ENCODE data around the gene SH2D6. TPM values are rescaled to one million over a fixed set of nuclear protein-coding genes. Genes with fewer than 3 reads are reported as not detected.

Gene SH2D6
- total and polyA plus RNA-seq, 9 of the 15 experiments (the other 6 are each of a cell fraction or from before 2014, with no cell fraction given): 0.07 to 0.76 (median 0.33) TPM; not detected in 2

DNA sequence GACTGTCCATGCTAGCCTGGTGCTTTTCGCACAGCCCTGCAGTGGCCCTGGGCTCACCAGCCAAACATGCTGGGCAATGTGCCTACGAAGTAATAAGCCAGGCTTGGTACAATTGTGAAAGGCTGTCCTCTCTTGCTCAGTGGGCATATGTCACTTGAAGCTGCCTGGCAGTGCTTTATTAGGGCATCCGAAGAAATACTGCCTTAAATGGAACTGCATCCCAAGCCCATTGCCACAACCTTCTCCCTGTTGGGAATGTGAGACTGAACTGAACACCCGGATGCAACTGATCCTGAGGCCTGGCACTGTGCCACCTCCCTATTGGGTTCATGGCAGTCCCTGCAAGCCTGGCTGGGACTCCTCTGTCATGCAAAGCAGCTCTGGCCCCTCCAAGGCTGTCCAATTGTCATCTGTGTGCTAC lies 24.2 kb upstream of the SH2D6 start:
- TF ChIP-seq TCF3 (CRISPR knock-in tag; IDR thresholded peaks at IDR 0.05) (no peak), NFIC (IDR thresholded peaks at IDR 0.05) (peak; percentile 69)
- FAIRE-seq: no peak
- intact Hi-C loops (cut with micrococcal nuclease): no loop called here
- Histone ChIP-seq H2AFZ (ENCODE audit: low read depth, low read length) (no peak overlapping the region), H3K36me3 (ENCODE audit: control insufficient read depth, insufficient read depth, low read length) (peaks cover 5% of the 10 kb centered on the region; the same call in 1 of the 3 replicates), H3K27me3 (ENCODE audit: control insufficient read depth in 2 of 2, insufficient read depth in 2 of 2, low read length in 2 of 2) (no peaks in the 10 kb centered on the region), H4K20me1 (replicated peaks; ENCODE audit: control insufficient read depth, insufficient read depth, low read length) (no peaks in the 10 kb centered on the region), H3K27ac (ENCODE audit: extremely low read depth, low read depth, low read length) (no peak overlapping the region), H3K4me2 (ENCODE audit: insufficient read depth, low read length) (no peak overlapping the region), H3K9ac (ENCODE audit: insufficient read depth in 1 of 2, low read depth in 2 of 2, low read length in 2 of 2) (no peak overlapping the region), H3K79me2 (ENCODE audit: control insufficient read depth, insufficient read depth, low read length) (no peaks in the 10 kb centered on the region), H3K9me3 (replicated peaks; ENCODE audit: control insufficient read depth, insufficient read depth, low read depth, low read length) (no peaks in the 10 kb centered on the region), H3K9me1 (ENCODE audit: control insufficient read depth, insufficient read depth, low read length) (no peaks in the 10 kb centered on the region), H3K4me1 (replicated peaks in 1 of 2; ENCODE audit: control insufficient read depth in 2 of 2, insufficient read depth in 2 of 2, low read length in 2 of 2) (peaks cover 0 to 12% of the 10 kb centered on the region in 2 experiments; a peak in 2 of 5 replicates), H3K4me3 (no peak overlapping the region)
- WGBS (ENCODE audit: insufficient coverage, low coverage, missing lambda C conversion rate): 42% methylated on average over 4 of the region's 4 CpGs
- ATAC-seq: no peak
- in situ Hi-C loops (cut with MboI): no loop called here
- CTCF ChIA-PET (ENCODE audit: low intra/inter-chr PET ratio): no interaction called here
- POLR2A ChIA-PET: interaction anchor here (1.0 to 63.9 kb wide), 4 partner anchors 10 to 167 kb away, joined by 3 to 1576 read pairs (median 4); partner anchors contain the start of genes GGCX, MAT2A and TGOLN2
- DNase-seq (ENCODE audit: extremely low read depth in 1 of 4, low spot score in 3 of 4): no peak
- BruUV-seq (replicated peaks): no TSS peak

DNA sequence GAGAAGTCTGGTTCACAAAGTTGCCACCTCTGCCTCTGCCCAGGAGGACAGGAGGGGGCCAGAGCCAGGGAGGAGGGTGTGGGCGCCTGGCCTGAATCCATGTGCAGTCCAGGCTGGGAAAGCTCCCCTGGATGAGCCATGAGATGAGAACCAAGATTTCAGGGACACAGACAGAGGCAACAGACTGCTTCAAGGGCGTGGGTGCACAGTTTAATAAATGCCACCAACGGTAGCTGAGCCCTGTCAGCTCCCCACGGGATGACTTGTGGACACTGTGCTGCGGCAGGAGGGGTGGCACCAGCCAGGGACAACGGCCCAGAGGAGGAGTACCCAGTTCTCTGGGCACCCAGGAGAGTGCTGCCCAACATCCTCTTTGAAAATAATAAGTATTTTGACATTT lies 23.5 kb upstream of the SH2D6 start:
- Histone ChIP-seq H3K4me1 (replicated peaks in 1 of 2; ENCODE audit: control insufficient read depth in 2 of 2, insufficient read depth in 2 of 2, low read length in 2 of 2) (peaks cover 0 to 12% of the 10 kb centered on the region in 2 experiments; a peak in 2 of 5 replicates), H3K27me3 (ENCODE audit: control insufficient read depth in 2 of 2, insufficient read depth in 2 of 2, low read length in 2 of 2) (no peaks in the 10 kb centered on the region), H4K20me1 (replicated peaks; ENCODE audit: control insufficient read depth, insufficient read depth, low read length) (no peaks in the 10 kb centered on the region), H3K9me3 (replicated peaks; ENCODE audit: control insufficient read depth, insufficient read depth, low read depth, low read length) (no peaks in the 10 kb centered on the region), H3K9me1 (ENCODE audit: control insufficient read depth, insufficient read depth, low read length) (no peaks in the 10 kb centered on the region), H2AFZ (ENCODE audit: low read depth, low read length) (no peak overlapping the region), H3K4me3 (no peak overlapping the region), H3K4me2 (ENCODE audit: insufficient read depth, low read length) (no peak overlapping the region), H3K36me3 (ENCODE audit: control insufficient read depth, insufficient read depth, low read length) (peaks cover 2% of the 10 kb centered on the region; the same call in 1 of the 3 replicates), H3K9ac (ENCODE audit: insufficient read depth in 1 of 2, low read depth in 2 of 2, low read length in 2 of 2) (0 out of 4 replicates have a peak overlapping the region, but pooled peaks of 1 of the 2 experiments have one; percentile 22), H3K79me2 (ENCODE audit: control insufficient read depth, insufficient read depth, low read length) (no peaks in the 10 kb centered on the region), H3K27ac (ENCODE audit: extremely low read depth, low read depth, low read length) (no peak overlapping the region)
- 45% methylated on average over 6 of the region's 6 CpGs for WGBS (ENCODE audit: insufficient coverage, low coverage, missing lambda C conversion rate)
- in situ Hi-C loops (cut with MboI) (no loop called here), intact Hi-C loops (cut with micrococcal nuclease) (no loop called here)
- CTCF ChIA-PET (ENCODE audit: low intra/inter-chr PET ratio): no interaction called here
- DNase-seq (ENCODE audit: extremely low read depth in 1 of 4, low spot score in 3 of 4) (no peak), FAIRE-seq (no peak), ATAC-seq (no peak)
- BruUV-seq (replicated peaks): no TSS peak
- POLR2A ChIA-PET: interaction anchor here (1.5 to 63.9 kb wide), 2 partner anchors 10 to 151 kb away, joined by 5 to 1576 read pairs; partner anchors contain the start of gene MAT2A
- TF ChIP-seq ERF (CRISPR knock-in tag; IDR thresholded peaks at IDR 0.05): no peak
- TF ChIP-seq, protein P1, sequence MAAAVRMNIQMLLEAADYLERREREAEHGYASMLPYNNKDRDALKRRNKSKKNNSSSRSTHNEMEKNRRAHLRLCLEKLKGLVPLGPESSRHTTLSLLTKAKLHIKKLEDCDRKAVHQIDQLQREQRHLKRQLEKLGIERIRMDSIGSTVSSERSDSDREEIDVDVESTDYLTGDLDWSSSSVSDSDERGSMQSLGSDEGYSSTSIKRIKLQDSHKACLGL (CRISPR knock-in tag; IDR thresholded peaks at IDR 0.05; ENCODE audit: borderline replicate concordance, poor library complexity, severe bottlenecking): no peak
- TF ChIP-seq ELF2 (CRISPR knock-in tag; IDR thresholded peaks at IDR 0.05): no peak
- TF ChIP-seq KHSRP (IDR thresholded peaks at IDR 0.05): no peak
- TF ChIP-seq THRAP3 (IDR thresholded peaks at IDR 0.05; ENCODE audit: borderline replicate concordance): no peak
- TF ChIP-seq HNRNPUL1 (IDR thresholded peaks at IDR 0.05; ENCODE audit: low read length): no peak
- TF ChIP-seq, protein P2, sequence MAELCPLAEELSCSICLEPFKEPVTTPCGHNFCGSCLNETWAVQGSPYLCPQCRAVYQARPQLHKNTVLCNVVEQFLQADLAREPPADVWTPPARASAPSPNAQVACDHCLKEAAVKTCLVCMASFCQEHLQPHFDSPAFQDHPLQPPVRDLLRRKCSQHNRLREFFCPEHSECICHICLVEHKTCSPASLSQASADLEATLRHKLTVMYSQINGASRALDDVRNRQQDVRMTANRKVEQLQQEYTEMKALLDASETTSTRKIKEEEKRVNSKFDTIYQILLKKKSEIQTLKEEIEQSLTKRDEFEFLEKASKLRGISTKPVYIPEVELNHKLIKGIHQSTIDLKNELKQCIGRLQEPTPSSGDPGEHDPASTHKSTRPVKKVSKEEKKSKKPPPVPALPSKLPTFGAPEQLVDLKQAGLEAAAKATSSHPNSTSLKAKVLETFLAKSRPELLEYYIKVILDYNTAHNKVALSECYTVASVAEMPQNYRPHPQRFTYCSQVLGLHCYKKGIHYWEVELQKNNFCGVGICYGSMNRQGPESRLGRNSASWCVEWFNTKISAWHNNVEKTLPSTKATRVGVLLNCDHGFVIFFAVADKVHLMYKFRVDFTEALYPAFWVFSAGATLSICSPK (IDR thresholded peaks at IDR 0.05; ENCODE audit: borderline replicate concordance): no peak
- TF ChIP-seq ZNF695 (CRISPR knock-in tag; IDR thresholded peaks at IDR 0.05): no peak
- no peak for TF ChIP-seq CEBPG (CRISPR knock-in tag; IDR thresholded peaks at IDR 0.05)
- no peak for TF ChIP-seq CEBPG (tag; conservative IDR thresholded peaks at IDR 0.05 in 1 of 2, IDR thresholded peaks at IDR 0.05 in 1 of 2)
- no peak for TF ChIP-seq CSDE1 (IDR thresholded peaks at IDR 0.05)
- no peak for TF ChIP-seq MCM2 (IDR thresholded peaks at IDR 0.05; ENCODE audit: low read depth)
- TF ChIP-seq RB1 (IDR thresholded peaks at IDR 0.05; ENCODE audit: low read depth): no peak

Data from K562 (cell line).